ENCODE measurements around the gene STAT1.

Gene STAT1

DNA sequence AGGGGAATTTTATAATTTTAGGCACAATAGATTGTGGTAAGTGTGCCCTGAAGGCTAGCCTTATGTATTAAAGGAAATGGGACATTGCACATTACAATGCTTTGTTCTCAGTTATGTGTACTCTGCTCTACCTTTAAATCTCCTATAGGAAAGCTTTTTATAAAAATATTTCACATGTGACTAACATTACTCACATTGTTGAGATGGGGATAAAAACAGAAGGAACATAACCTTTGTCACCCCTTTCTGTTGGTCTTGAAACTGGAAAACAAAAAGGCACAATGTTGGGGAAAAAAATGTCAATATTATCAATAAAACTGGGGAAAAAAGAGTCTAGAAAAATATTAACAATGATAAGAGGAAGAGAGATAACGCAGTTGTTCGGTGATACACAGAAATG is 17.3 kb upstream of the STAT1 start:
- Histone ChIP-seq H3K4me2 (no peak overlapping the region), H4K20me1 (ENCODE audit: insufficient read depth) (no peaks in the 10 kb centered on the region), H3K79me2 (ENCODE audit: insufficient read depth, low read depth) (no peaks in the 10 kb centered on the region), H2AFZ (ENCODE audit: low read depth) (no peak overlapping the region), H3K36me3 (ENCODE audit: insufficient read depth) (no peaks in the 10 kb centered on the region), H3K9ac (no peak overlapping the region), H3K4me1 (ENCODE audit: low read depth, poor library complexity, severe bottlenecking) (no peaks in the 10 kb centered on the region), H3K4me3 (IDR thresholded peaks at IDR 0.05; ENCODE audit: insufficient read depth, low read depth, low read length) (no peak overlapping the region), H3K27me3 (ENCODE audit: insufficient read depth, low read depth) (no peaks in the 10 kb centered on the region), H3K27ac (no peak overlapping the region)
- TF ChIP-seq, protein P1, sequence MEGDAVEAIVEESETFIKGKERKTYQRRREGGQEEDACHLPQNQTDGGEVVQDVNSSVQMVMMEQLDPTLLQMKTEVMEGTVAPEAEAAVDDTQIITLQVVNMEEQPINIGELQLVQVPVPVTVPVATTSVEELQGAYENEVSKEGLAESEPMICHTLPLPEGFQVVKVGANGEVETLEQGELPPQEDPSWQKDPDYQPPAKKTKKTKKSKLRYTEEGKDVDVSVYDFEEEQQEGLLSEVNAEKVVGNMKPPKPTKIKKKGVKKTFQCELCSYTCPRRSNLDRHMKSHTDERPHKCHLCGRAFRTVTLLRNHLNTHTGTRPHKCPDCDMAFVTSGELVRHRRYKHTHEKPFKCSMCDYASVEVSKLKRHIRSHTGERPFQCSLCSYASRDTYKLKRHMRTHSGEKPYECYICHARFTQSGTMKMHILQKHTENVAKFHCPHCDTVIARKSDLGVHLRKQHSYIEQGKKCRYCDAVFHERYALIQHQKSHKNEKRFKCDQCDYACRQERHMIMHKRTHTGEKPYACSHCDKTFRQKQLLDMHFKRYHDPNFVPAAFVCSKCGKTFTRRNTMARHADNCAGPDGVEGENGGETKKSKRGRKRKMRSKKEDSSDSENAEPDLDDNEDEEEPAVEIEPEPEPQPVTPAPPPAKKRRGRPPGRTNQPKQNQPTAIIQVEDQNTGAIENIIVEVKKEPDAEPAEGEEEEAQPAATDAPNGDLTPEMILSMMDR (conservative IDR thresholded peaks at IDR 0.05; ENCODE audit: low read depth, low read length) = no peak

DNA sequence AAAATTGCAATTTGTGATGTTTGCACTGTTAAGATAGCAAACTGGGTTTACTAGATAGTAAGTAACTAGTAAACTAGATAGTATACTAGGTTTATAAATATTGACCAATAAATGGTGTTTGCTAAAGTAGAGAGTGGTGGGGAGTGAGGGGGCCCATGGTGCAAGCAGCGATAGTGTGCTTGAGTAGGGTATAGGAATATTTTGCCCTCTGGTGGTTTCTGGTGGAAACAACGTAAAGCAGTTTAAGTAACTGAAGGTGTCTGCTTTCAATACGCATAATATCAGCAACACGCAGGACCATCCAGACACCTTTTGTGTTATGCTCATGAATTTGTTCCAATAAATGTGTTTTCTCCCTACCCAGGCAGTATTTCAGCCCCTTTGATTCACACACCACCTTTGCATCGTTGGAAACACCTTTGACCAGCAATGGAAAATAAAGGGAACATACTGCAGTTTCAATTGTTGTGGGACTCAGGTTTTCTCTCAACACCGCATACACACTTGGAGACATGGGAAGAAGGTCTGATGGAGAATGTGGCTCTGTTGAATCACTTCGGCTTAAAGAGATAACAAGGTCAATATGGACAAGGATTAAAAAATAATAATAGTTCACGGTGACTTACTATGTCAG is 16.7 kb upstream of the STAT1 start:
- H3K4me2 ChIP-seq = no peak overlapping the region

DNA sequence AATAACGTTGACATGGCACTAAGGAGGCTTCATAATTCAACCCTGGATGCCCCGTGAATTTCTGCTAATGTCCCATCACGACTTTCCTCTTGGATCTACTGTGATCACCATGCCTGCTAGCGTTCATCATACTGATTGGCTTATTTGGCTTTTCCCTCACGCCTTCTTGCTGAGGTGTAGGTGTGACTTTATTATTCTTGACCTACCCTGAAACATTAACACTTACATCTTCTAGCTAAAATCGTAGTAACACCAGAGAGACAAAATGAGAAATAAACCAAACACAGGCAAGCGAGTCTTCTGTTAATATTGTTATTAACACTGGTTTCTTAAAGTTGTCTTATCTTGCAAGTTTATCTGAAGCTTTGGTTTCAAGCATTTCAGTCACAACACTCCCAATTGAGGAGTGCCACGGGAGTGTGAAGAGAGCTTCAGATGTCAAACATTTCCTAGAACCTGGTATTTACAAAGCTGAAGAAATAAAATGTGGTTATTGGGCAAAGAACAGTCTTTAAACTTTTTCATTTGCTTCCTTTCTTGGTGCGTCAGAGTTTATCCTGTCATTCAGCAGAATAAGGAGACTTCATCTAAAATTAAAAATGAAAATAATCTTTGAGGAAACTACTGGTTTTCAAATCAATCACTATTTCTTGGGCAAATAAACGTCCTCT is 15.4 kb upstream of the STAT1 start:
- no peaks in the 10 kb centered on the region for H3K4me1 ChIP-seq (ENCODE audit: low read depth, poor library complexity, severe bottlenecking)

More for the DNA sequence above, 16.7 kb upstream of the STAT1 start:
- Histone ChIP-seq H3K27me3 (ENCODE audit: insufficient read depth, low read depth) (no peaks in the 10 kb centered on the region), H3K36me3 (ENCODE audit: insufficient read depth) (no peaks in the 10 kb centered on the region), H3K79me2 (ENCODE audit: insufficient read depth, low read depth) (no peaks in the 10 kb centered on the region), H3K4me1 (ENCODE audit: low read depth, poor library complexity, severe bottlenecking) (no peaks in the 10 kb centered on the region), H3K9ac (no peak overlapping the region), H2AFZ (ENCODE audit: low read depth) (no peak overlapping the region), H4K20me1 (ENCODE audit: insufficient read depth) (no peaks in the 10 kb centered on the region), H3K27ac (no peak overlapping the region), H3K4me3 (IDR thresholded peaks at IDR 0.05; ENCODE audit: insufficient read depth, low read depth, low read length) (no peak overlapping the region)
- TF ChIP-seq, protein P1 (conservative IDR thresholded peaks at IDR 0.05; ENCODE audit: low read depth, low read length) = peak; percentile 81

DNA sequence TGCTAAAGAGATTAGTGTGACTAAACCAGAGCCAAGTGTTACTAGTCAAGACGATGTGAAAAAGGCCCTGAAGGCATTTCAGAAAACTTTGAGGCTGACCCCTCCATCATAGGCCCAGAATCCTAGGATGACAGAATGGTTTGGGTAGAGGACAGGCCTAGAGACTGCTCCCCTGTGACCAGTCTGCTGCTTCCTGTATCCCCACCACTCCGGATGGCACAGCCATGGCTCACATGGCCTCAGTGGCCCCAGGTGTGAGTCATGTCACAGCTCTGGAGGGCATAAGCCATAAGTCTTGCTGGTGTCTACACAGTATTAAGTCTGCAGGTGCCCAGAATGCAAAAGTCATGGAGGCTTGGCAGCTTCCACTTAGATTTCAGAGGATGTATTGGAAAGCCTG is 12.4 kb upstream of the STAT1 start:
- no peaks in the 10 kb centered on the region for H3K36me3 ChIP-seq (ENCODE audit: insufficient read depth)
- H3K79me2 ChIP-seq (ENCODE audit: insufficient read depth, low read depth) = no peaks in the 10 kb centered on the region
- peaks cover 28% of the 10 kb centered on the region for H3K4me1 ChIP-seq (ENCODE audit: low read depth, poor library complexity, severe bottlenecking)
- no peak overlapping the region for H3K27ac ChIP-seq
- H3K4me3 ChIP-seq (IDR thresholded peaks at IDR 0.05; ENCODE audit: insufficient read depth, low read depth, low read length) = no peak overlapping the region
- H3K4me2 ChIP-seq = no peak overlapping the region
- TF ChIP-seq, protein P1 (conservative IDR thresholded peaks at IDR 0.05; ENCODE audit: low read depth, low read length) = no peak
- no peak overlapping the region for H2AFZ ChIP-seq (ENCODE audit: low read depth)
- H3K9ac ChIP-seq = no peak overlapping the region
- H3K27me3 ChIP-seq (ENCODE audit: insufficient read depth, low read depth) = no peaks in the 10 kb centered on the region
- no peaks in the 10 kb centered on the region for H4K20me1 ChIP-seq (ENCODE audit: insufficient read depth)

More for the DNA sequence above, 15.4 kb upstream of the STAT1 start:
- H3K4me2 ChIP-seq = no peak overlapping the region
- no peak overlapping the region for H3K4me3 ChIP-seq (IDR thresholded peaks at IDR 0.05; ENCODE audit: insufficient read depth, low read depth, low read length)
- H2AFZ ChIP-seq (ENCODE audit: low read depth) = no peak overlapping the region
- H3K27me3 ChIP-seq (ENCODE audit: insufficient read depth, low read depth) = no peaks in the 10 kb centered on the region
- no peaks in the 10 kb centered on the region for H4K20me1 ChIP-seq (ENCODE audit: insufficient read depth)
- H3K36me3 ChIP-seq (ENCODE audit: insufficient read depth) = no peaks in the 10 kb centered on the region
- no peak overlapping the region for H3K9ac ChIP-seq
- TF ChIP-seq, protein P1 (conservative IDR thresholded peaks at IDR 0.05; ENCODE audit: low read depth, low read length) = no peak
- no peak overlapping the region for H3K27ac ChIP-seq
- no peaks in the 10 kb centered on the region for H3K79me2 ChIP-seq (ENCODE audit: insufficient read depth, low read depth)
